Panc1 (cell line): ENCODE results near the gene EXPH5. TPM values are rescaled to one million over a fixed set of nuclear protein-coding genes. Genes with fewer than 3 reads are reported as not detected.
A peak's percentile ranks its signal among the peaks of the same experiment; 100 is the strongest.

ENCODE experiments used
- ATAC-seq: fragments of 200-7000 bp; cut with Tn5 transposase; 2 replicates; pipeline ENCODE4 v1.9.1; 2020; ENCODE audit warnings: mild to moderate bottlenecking, moderate library complexity
- BruUV-seq: library from RNA; stranded (reverse); fragments of 400-500 nt; replicated peaks from 2 replicates; lab custom pipeline; 2021; lab: Mats Ljungman, UMichigan
- CTCF ChIA-PET: fragments of 300-600 bp; sonication (Branson Sonifier 250); formaldehyde crosslinking; loops from one replicate; lab custom pipeline; 2022; ENCODE audit warnings: antibody characterized with exemption; lab: Charles Lee
- POLR2A ChIA-PET: fragments of 300-600 bp; sonication (Branson Sonifier 250); formaldehyde crosslinking; loops from one replicate; lab custom pipeline; 2022; ENCODE audit warnings: antibody characterized with exemption; lab: Charles Lee
- DNase-seq: peaks from one replicate; pipeline ENCODE4 v3.0.0-alpha.2; 2010; ENCODE audit warnings: low read depth, low spot score
- H3K27ac ChIP-seq: 2 replicates; pipeline ENCODE4 v1.5.1; 2011; ENCODE audit warnings: mild to moderate bottlenecking, low read length, inconsistent platforms
- H3K27me3 ChIP-seq: fragments of 200-500 bp; sonication (Bioruptor generic); 2 replicates; pipeline ENCODE4 v1.6.0; 2014; ENCODE audit warnings: low read length, inconsistent platforms; ENCODE audit not compliant: control insufficient read depth, insufficient read depth
- H3K36me3 ChIP-seq: fragments of 200-500 bp; sonication (Bioruptor generic); 2 replicates; pipeline ENCODE4 v1.5.1; 2014; ENCODE audit warnings: inconsistent platforms, mild to moderate bottlenecking, low read length, moderate library complexity; ENCODE audit not compliant: control insufficient read depth, insufficient read depth
- H3K4me1 ChIP-seq: 2 replicates; pipeline ENCODE4 v1.5.1; 2011; ENCODE audit warnings: inconsistent platforms, mild to moderate bottlenecking, low read length, moderate library complexity; ENCODE audit not compliant: control insufficient read depth, insufficient read depth
- H3K4me3 ChIP-seq, 2 experiments: 2 replicates each; pipeline ENCODE4 v1.5.1; 2011 to 2012; ENCODE audit warnings: low read depth in 2 of 2, low read length in 2 of 2, mild to moderate bottlenecking in 2 of 2, inconsistent platforms in 1 of 2, moderate library complexity in 1 of 2
- H3K9me3 ChIP-seq: fragments of 200-500 bp; sonication (Bioruptor generic); 2 replicates; pipeline ENCODE4 v1.5.1; 2014; ENCODE audit warnings: low read depth, mild to moderate bottlenecking, inconsistent platforms, low read length, moderate library complexity; ENCODE audit not compliant: control insufficient read depth, insufficient read depth
- CTCF ChIP-seq: fragments of 450-650 bp; IDR thresholded peaks from 2 replicates; pipeline ENCODE4 v1.5.1; 2017; ENCODE audit warnings: mild to moderate bottlenecking
- POLR2AphosphoS5 ChIP-seq: IDR thresholded peaks from 2 replicates; pipeline ENCODE4 v1.6.1; 2012; ENCODE audit warnings: mild to moderate bottlenecking, low read depth, low read length, moderate library complexity
- REST ChIP-seq, 2 experiments: IDR thresholded peaks; 2 replicates each; pipeline ENCODE4 v1.6.1; 2011 to 2012; ENCODE audit warnings: low read depth in 2 of 2, control low read depth in 1 of 2, low read length in 1 of 2, mild to moderate bottlenecking in 1 of 2, moderate library complexity in 1 of 2; ENCODE audit not compliant: insufficient read depth in 1 of 2
- SIN3A ChIP-seq: IDR thresholded peaks from 2 replicates; pipeline ENCODE4 v1.6.1; 2012; ENCODE audit warnings: low read depth, mild to moderate bottlenecking, low read length, moderate library complexity, borderline replicate concordance; ENCODE audit not compliant: insufficient read depth
- TCF7L2 ChIP-seq: IDR thresholded peaks from 2 replicates; pipeline ENCODE4 v1.6.1; 2011; ENCODE audit warnings: mild to moderate bottlenecking, low read depth, low read length, inconsistent platforms
- in situ Hi-C: cut with HindIII; loops from 2 replicates; pipeline ENCODE4 v1.10.0; 2016; ENCODE audit warnings: low sequenced_read_pairs, low pct_unique_long_range_greater_than_20kb
- intact Hi-C: fragments of 100-400 bp; cut with micrococcal nuclease; formaldehyde crosslinking; loops from one replicate; pipeline ENCODE4 v1.10.0; 2022; ENCODE audit not compliant: unreplicated experiment
- total RNA-seq: library from RNA; stranded (reverse); gene quantifications from one replicate; pipeline ENCODE4 v1.2.1, GENCODE V29; 2021; ENCODE audit not compliant: unreplicated experiment

EXPH5 gene
- total RNA-seq, 1 experiment from 2014 or later, result 0.85 TPM

- ATAC-seq, result no peak
- Histone ChIP-seq H3K27me3 (peaks cover 54% of the 10 kb centered on the region), H3K36me3 (0 out of 2 replicates have a peak, but pooled peaks cover 4% of the 10 kb centered on the region), H3K4me3 (no peak overlapping the region), H3K27ac (no peak overlapping the region), H3K4me1 (peaks cover 7% of the 10 kb centered on the region; the same call in 1 of the 2 replicates), H3K9me3 (no peaks in the 10 kb centered on the region)
- no peak for DNase-seq
- TF ChIP-seq POLR2AphosphoS5 (no peak), CTCF (no peak), REST (IDR thresholded peaks at IDR 0.05; ENCODE audit: insufficient read depth in 1 of 2, low read depth in 2 of 2, low read length in 1 of 2) (no peak), SIN3A (no peak), TCF7L2 (no peak)
- BruUV-seq, result no TSS peak
- ChIA-PET CTCF (no interaction called here), POLR2A (no interaction called here)
- intact Hi-C loops, result no loop called here
- in situ Hi-C loops, result no loop called here
These were observed 3.1 kb upstream of the EXPH5 start for GRCh38 chr11:108596701-108597100.

- CTCF ChIA-PET, result interaction anchor here (0.7 kb wide), 1 partner anchor 1938 kb away, joined by 7 read pairs; no protein-coding TSS in a partner anchor
- Histone ChIP-seq H3K27ac (no peak overlapping the region), H3K4me3 (peak overlapping the region; percentile 60 to 84), H3K9me3 (no peaks in the 10 kb centered on the region), H3K27me3 (peaks cover 49% of the 10 kb centered on the region), H3K4me1 (peaks cover 7% of the 10 kb centered on the region; the same call in 1 of the 2 replicates), H3K36me3 (0 out of 2 replicates have a peak, but pooled peaks cover 4% of the 10 kb centered on the region)
- ATAC-seq (no peak), DNase-seq (no peak)
- in situ Hi-C loops, result no loop called here
- POLR2A ChIA-PET, result no interaction called here
- BruUV-seq, result no TSS peak
- intact Hi-C loops, result no loop called here
- TF ChIP-seq SIN3A, result no peak
- TF ChIP-seq CTCF, result no peak
- TF ChIP-seq TCF7L2, result no peak
- no peak for TF ChIP-seq REST (IDR thresholded peaks at IDR 0.05; ENCODE audit: insufficient read depth in 1 of 2, low read depth in 2 of 2, low read length in 1 of 2)
- TF ChIP-seq POLR2AphosphoS5, result no peak
These were observed 411 bp upstream of the EXPH5 start for GRCh38 chr11:108593923-108594434.
